HEK293 (cell line): Measurements from ENCODE around the gene DYNLL2.
"Not testable (repeated sequence)": the region's sequence is repeated elsewhere in the genome, so short reads cannot be mapped to it uniquely, and the experiment has no call there.

Experiments used
- CTCF ChIA-PET: fragments of 350-600 bp; formaldehyde crosslinking; extraction: SDS; loops from one replicate; lab custom pipeline; 2021; ENCODE audit warnings: antibody characterized with exemption; lab: Yijun Ruan, JAX
- POLR2A ChIA-PET: fragments of 300-600 bp; formaldehyde crosslinking; extraction: SDS; loops from one replicate; lab custom pipeline; 2020; ENCODE audit warnings: antibody characterized with exemption, inconsistent platforms; lab: Yijun Ruan, JAX
- H3K27ac ChIP-seq: fragments of 200-500 bp; sonication (Bioruptor generic); 2 replicates; pipeline ENCODE4 v1.5.1; 2014; ENCODE audit warnings: low read depth, low read length, control low read depth, inconsistent platforms; ENCODE audit errors: extremely low read depth
- H3K36me3 ChIP-seq, 2 experiments: fragments of 200-500 bp in 1 of 2; sonication (Bioruptor generic) in 1 of 2; 1 replicate in 1 of 2; 2 replicates in 1 of 2; pipeline ENCODE4 v1.5.1; 2014 to 2017; ENCODE audit warnings: inconsistent platforms in 2 of 2, low read length in 2 of 2; ENCODE audit not compliant: control insufficient read depth in 2 of 2, insufficient read depth in 1 of 2
- H3K4me1 ChIP-seq: fragments of 200-500 bp; sonication (Bioruptor generic); 2 replicates; pipeline ENCODE4 v1.5.1; 2014; ENCODE audit warnings: mild to moderate bottlenecking, low read length, inconsistent platforms; ENCODE audit not compliant: control insufficient read depth, insufficient read depth
- H3K4me3 ChIP-seq: 2 replicates; pipeline ENCODE4 v1.5.1; 2011; ENCODE audit warnings: low read depth, mild to moderate bottlenecking, control low read depth, low read length, moderate library complexity
- H3K9me3 ChIP-seq: fragments of 200-500 bp; sonication (Bioruptor generic); 2 replicates; pipeline ENCODE4 v1.5.1; 2014; ENCODE audit warnings: low read depth, low read length, inconsistent platforms; ENCODE audit not compliant: control insufficient read depth, insufficient read depth
- KLF1 ChIP-seq: fragments of 450-650 bp; formaldehyde crosslinking; IDR thresholded peaks from 2 replicates; pipeline ENCODE4 v1.5.1; 2016; ENCODE audit warnings: missing biosample characterization, missing genetic modification characterization
- SCRT2 ChIP-seq: fragments of 450-650 bp; formaldehyde crosslinking; IDR thresholded peaks from 2 replicates; pipeline ENCODE4 v1.5.1; 2016; ENCODE audit warnings: missing biosample characterization, missing genetic modification characterization
- SETDB1 ChIP-seq: IDR thresholded peaks from one replicate; pipeline ENCODE4 v1.6.1; 2017; ENCODE audit warnings: mild to moderate bottlenecking, low read length, moderate library complexity, mixed read lengths; ENCODE audit not compliant: insufficient read length
- SP3 ChIP-seq: fragments of 450-650 bp; formaldehyde crosslinking; IDR thresholded peaks from 2 replicates; pipeline ENCODE4 v1.5.1; 2016; ENCODE audit warnings: missing biosample characterization, missing genetic modification characterization
- ZBTB48 ChIP-seq: fragments of 450-650 bp; formaldehyde crosslinking; IDR thresholded peaks from 2 replicates; pipeline ENCODE4 v1.5.1; 2016; ENCODE audit warnings: missing biosample characterization, missing genetic modification characterization
- ZNF112 ChIP-seq: fragments of 450-650 bp; formaldehyde crosslinking; IDR thresholded peaks from 2 replicates; pipeline ENCODE4 v1.5.0; 2017; ENCODE audit warnings: missing biosample characterization, missing genetic modification characterization
- ZNF202 ChIP-seq: fragments of 450-650 bp; formaldehyde crosslinking; IDR thresholded peaks from 2 replicates; pipeline ENCODE4 v1.5.1; 2016; ENCODE audit warnings: missing biosample characterization, missing genetic modification characterization, borderline replicate concordance
- ZNF335 ChIP-seq: fragments of 450-650 bp; formaldehyde crosslinking; conservative IDR thresholded peaks from 2 replicates; pipeline ENCODE4 v1.5.1; 2016; ENCODE audit warnings: missing biosample characterization, missing genetic modification characterization
- ZNF37A ChIP-seq: fragments of 450-650 bp; IDR thresholded peaks from 2 replicates; pipeline ENCODE4 v1.5.1; 2018; ENCODE audit warnings: missing biosample characterization, missing genetic modification characterization
- ZNF501 ChIP-seq: fragments of 450-650 bp; formaldehyde crosslinking; IDR thresholded peaks from 2 replicates; pipeline ENCODE4 v1.5.1; 2016; ENCODE audit warnings: missing biosample characterization, missing genetic modification characterization
- ZNF529 ChIP-seq: fragments of 450-650 bp; formaldehyde crosslinking; IDR thresholded peaks from 2 replicates; pipeline ENCODE4 v1.5.1; 2017; ENCODE audit warnings: missing genetic modification characterization, missing biosample characterization; ENCODE audit not compliant: insufficient replicate concordance
- ZNF558 ChIP-seq: fragments of 450-650 bp; formaldehyde crosslinking; IDR thresholded peaks from 2 replicates; pipeline ENCODE4 v1.5.1; 2016; ENCODE audit warnings: missing biosample characterization, missing genetic modification characterization
- ZNF571 ChIP-seq: fragments of 450-650 bp; formaldehyde crosslinking; IDR thresholded peaks from 2 replicates; pipeline ENCODE4 v1.5.0; 2017; ENCODE audit warnings: missing biosample characterization, missing genetic modification characterization
- ZNF585B ChIP-seq: fragments of 450-650 bp; formaldehyde crosslinking; IDR thresholded peaks from 2 replicates; pipeline ENCODE4 v1.5.1; 2016; ENCODE audit warnings: missing biosample characterization, missing genetic modification characterization
- ZNF623 ChIP-seq: fragments of 450-650 bp; formaldehyde crosslinking; IDR thresholded peaks from 2 replicates; pipeline ENCODE4 v1.5.1; 2016; ENCODE audit warnings: missing biosample characterization, missing genetic modification characterization
- ZNF626 ChIP-seq: fragments of 450-650 bp; sonication (Bioruptor Pico); formaldehyde crosslinking; IDR thresholded peaks from 2 replicates; pipeline ENCODE4 v1.5.1; 2018; ENCODE audit warnings: missing biosample characterization, missing genetic modification characterization, inconsistent platforms
- TF ChIP-seq, protein P1 (sequence below): fragments of 450-650 bp; formaldehyde crosslinking; IDR thresholded peaks from 2 replicates; pipeline ENCODE4 v1.5.0; 2017; ENCODE audit warnings: missing biosample characterization, missing genetic modification characterization, borderline replicate concordance
- TF ChIP-seq, protein P2 (sequence below): fragments of 450-650 bp; formaldehyde crosslinking; IDR thresholded peaks from 2 replicates; pipeline ENCODE4 v1.5.1; 2017; ENCODE audit warnings: missing biosample characterization, missing genetic modification characterization
- TF ChIP-seq, protein P3 (sequence below): fragments of 450-650 bp; formaldehyde crosslinking; IDR thresholded peaks from 2 replicates; pipeline ENCODE4 v1.5.1; 2016; ENCODE audit warnings: missing biosample characterization, missing genetic modification characterization
- TF ChIP-seq, protein P4 (sequence below): fragments of 450-650 bp; formaldehyde crosslinking; IDR thresholded peaks from 2 replicates; pipeline ENCODE4 v1.5.1; 2016; ENCODE audit warnings: missing biosample characterization, missing genetic modification characterization, borderline replicate concordance

DYNLL2 gene

DNA sequence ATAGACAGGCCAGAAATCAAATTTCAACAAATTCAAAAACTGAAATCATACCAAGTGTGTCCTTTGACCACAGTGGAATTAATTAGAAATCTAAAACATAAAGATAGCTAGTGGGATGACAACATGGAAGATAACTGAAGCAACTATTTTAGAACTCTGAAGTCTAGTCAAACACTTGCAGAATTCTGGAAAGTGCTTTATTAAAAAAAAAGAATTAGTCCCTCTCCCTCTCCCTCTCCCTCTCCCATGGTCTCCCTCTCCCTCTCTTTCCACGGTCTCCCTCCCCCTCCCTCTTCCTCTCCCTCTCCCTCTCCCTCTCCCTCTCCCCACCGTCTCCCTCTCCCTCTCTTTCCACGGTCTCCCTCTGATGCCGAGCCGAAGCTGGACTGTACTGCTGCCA lies 58.3 kb downstream of the DYNLL2 start (continued):
- TF ChIP-seq, protein P1, sequence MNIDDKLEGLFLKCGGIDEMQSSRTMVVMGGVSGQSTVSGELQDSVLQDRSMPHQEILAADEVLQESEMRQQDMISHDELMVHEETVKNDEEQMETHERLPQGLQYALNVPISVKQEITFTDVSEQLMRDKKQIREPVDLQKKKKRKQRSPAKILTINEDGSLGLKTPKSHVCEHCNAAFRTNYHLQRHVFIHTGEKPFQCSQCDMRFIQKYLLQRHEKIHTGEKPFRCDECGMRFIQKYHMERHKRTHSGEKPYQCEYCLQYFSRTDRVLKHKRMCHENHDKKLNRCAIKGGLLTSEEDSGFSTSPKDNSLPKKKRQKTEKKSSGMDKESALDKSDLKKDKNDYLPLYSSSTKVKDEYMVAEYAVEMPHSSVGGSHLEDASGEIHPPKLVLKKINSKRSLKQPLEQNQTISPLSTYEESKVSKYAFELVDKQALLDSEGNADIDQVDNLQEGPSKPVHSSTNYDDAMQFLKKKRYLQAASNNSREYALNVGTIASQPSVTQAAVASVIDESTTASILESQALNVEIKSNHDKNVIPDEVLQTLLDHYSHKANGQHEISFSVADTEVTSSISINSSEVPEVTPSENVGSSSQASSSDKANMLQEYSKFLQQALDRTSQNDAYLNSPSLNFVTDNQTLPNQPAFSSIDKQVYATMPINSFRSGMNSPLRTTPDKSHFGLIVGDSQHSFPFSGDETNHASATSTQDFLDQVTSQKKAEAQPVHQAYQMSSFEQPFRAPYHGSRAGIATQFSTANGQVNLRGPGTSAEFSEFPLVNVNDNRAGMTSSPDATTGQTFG (tag by site-specific recombination) = no peak
- TF ChIP-seq SP3 (tag by site-specific recombination) (no peak), ZNF202 (tag by site-specific recombination) (no peak), ZNF571 (tag by site-specific recombination) (no peak), ZNF626 (tag by site-specific recombination) (no peak), ZNF112 (tag by site-specific recombination) (no peak), ZNF501 (tag by site-specific recombination) (no peak), ZNF335 (no peak), KLF1 (no peak), SETDB1 (no peak)
- TF ChIP-seq, protein P2, sequence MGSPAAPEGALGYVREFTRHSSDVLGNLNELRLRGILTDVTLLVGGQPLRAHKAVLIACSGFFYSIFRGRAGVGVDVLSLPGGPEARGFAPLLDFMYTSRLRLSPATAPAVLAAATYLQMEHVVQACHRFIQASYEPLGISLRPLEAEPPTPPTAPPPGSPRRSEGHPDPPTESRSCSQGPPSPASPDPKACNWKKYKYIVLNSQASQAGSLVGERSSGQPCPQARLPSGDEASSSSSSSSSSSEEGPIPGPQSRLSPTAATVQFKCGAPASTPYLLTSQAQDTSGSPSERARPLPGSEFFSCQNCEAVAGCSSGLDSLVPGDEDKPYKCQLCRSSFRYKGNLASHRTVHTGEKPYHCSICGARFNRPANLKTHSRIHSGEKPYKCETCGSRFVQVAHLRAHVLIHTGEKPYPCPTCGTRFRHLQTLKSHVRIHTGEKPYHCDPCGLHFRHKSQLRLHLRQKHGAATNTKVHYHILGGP (tag by site-specific recombination) = no peak
- TF ChIP-seq, protein P3, sequence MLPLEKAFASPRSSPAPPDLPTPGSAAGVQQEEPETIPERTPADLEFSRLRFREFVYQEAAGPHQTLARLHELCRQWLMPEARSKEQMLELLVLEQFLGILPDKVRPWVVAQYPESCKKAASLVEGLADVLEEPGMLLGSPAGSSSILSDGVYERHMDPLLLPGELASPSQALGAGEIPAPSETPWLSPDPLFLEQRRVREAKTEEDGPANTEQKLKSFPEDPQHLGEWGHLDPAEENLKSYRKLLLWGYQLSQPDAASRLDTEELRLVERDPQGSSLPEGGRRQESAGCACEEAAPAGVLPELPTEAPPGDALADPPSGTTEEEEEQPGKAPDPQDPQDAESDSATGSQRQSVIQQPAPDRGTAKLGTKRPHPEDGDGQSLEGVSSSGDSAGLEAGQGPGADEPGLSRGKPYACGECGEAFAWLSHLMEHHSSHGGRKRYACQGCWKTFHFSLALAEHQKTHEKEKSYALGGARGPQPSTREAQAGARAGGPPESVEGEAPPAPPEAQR = no peak

DNA sequence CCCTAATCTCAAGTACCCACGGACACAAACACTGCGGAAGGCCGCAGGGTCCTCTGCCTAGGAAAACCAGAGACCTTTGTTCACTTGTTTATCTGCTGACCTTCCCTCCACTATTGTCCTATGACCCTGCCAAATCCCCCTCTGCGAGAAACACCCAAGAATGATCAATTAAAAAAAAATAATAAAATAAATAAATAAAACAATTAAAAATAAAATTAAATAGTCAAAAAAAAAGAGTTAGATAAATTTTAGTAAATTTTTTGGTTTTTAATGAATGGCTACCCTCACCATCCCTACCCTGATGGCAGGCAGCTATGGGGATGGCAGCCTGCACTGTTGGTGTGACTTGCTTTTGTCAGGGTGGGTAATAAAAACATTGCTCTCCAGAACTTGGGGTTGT lies 60.1 kb downstream of the DYNLL2 start:
- H3K9me3 ChIP-seq, H3K4me3 ChIP-seq, CTCF ChIA-PET, H3K36me3 ChIP-seq, POLR2A ChIA-PET, H3K27ac ChIP-seq, H3K4me1 ChIP-seq: not testable (repeated sequence)

DNA sequence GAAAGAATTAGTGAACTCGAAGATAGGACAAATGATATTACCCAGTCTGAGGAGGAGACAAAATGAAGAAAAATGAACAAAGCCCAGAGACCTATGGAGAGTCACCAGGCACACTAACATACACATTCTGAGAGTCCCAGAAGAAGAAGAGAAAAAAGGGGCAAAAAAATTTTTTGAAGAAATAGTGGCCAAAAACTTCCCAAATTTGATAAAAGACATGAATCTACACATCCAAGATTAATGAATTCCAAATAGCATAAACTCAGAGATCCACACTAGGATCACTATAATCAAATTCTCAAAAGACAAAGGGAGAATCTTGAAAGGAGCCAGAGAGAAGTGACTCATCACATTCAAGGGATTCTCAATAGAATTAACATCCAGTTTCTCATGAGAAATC lies 61.6 kb downstream of the DYNLL2 start:
- CTCF ChIA-PET = no interaction called here
- Histone ChIP-seq H3K9me3 (no peaks in the 10 kb centered on the region; the same call in 1 of the 2 replicates), H3K36me3 (no peaks in the 10 kb centered on the region), H3K4me1 (no peaks in the 10 kb centered on the region), H3K27ac (no peak overlapping the region), H3K4me3 (no peak overlapping the region)
- TF ChIP-seq ZNF529 (tag by site-specific recombination) (no peak), ZNF37A (tag by site-specific recombination) (no peak), ZNF585B (tag by site-specific recombination) (no peak), SETDB1 (peak; percentile 22), ZBTB48 (tag by site-specific recombination) (no peak), SCRT2 (tag by site-specific recombination) (no peak), ZNF623 (tag by site-specific recombination) (no peak), ZNF558 (tag by site-specific recombination) (peak; percentile 97)
- TF ChIP-seq, protein P4, sequence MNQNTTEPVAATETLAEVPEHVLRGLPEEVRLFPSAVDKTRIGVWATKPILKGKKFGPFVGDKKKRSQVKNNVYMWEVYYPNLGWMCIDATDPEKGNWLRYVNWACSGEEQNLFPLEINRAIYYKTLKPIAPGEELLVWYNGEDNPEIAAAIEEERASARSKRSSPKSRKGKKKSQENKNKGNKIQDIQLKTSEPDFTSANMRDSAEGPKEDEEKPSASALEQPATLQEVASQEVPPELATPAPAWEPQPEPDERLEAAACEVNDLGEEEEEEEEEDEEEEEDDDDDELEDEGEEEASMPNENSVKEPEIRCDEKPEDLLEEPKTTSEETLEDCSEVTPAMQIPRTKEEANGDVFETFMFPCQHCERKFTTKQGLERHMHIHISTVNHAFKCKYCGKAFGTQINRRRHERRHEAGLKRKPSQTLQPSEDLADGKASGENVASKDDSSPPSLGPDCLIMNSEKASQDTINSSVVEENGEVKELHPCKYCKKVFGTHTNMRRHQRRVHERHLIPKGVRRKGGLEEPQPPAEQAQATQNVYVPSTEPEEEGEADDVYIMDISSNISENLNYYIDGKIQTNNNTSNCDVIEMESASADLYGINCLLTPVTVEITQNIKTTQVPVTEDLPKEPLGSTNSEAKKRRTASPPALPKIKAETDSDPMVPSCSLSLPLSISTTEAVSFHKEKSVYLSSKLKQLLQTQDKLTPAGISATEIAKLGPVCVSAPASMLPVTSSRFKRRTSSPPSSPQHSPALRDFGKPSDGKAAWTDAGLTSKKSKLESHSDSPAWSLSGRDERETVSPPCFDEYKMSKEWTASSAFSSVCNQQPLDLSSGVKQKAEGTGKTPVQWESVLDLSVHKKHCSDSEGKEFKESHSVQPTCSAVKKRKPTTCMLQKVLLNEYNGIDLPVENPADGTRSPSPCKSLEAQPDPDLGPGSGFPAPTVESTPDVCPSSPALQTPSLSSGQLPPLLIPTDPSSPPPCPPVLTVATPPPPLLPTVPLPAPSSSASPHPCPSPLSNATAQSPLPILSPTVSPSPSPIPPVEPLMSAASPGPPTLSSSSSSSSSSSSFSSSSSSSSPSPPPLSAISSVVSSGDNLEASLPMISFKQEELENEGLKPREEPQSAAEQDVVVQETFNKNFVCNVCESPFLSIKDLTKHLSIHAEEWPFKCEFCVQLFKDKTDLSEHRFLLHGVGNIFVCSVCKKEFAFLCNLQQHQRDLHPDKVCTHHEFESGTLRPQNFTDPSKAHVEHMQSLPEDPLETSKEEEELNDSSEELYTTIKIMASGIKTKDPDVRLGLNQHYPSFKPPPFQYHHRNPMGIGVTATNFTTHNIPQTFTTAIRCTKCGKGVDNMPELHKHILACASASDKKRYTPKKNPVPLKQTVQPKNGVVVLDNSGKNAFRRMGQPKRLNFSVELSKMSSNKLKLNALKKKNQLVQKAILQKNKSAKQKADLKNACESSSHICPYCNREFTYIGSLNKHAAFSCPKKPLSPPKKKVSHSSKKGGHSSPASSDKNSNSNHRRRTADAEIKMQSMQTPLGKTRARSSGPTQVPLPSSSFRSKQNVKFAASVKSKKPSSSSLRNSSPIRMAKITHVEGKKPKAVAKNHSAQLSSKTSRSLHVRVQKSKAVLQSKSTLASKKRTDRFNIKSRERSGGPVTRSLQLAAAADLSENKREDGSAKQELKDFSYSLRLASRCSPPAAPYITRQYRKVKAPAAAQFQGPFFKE (tag by site-specific recombination) = no peak
- POLR2A ChIA-PET = no interaction called here
